ENCODE data around the gene USP6NL. TPM values are rescaled to one million over a fixed set of nuclear protein-coding genes. Genes with fewer than 3 reads are reported as not detected.

USP6NL gene
- polyA plus RNA-seq, 1 of the 3 experiments (the other 2 are of a cell fraction), result 8.9 TPM

DNA sequence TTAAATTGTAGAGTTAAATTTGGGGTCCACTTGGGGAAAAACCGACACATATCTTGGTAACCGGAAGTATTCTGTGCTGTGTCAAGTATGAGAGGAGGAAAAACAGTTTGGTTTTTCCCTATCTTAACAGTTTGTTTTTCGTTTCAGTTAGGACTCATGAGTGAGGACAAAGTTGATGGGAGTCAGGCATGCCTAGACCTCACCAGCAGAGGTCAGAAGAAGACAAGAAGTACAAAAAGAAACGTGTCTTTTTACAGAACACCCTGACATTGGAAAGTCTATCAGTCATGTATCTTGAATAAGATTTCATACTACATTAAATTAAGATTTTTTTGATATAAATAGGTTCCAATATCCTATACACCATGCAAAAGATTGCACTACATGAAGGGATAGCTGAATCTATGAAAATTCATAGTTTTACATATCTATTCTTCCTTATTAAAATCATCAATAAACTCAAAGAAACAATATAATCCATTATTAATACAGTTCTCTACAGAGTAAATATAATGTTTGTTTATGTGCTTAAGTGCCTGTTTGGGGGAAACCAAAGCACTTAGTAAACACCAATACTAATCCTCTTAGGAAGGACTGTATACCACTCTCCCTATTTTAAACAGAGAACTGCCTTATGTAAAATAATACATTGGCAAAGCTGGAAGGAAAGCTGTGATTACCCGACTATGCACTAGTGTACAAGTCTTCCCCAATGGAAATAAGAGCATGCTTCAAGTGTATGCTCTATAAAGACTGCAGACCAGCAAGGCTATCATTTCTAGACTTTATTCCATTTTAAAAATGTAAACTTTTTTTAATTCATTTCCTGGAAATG is 95.6 kb downstream of the USP6NL start:
- Histone ChIP-seq H3K9me3 (no peaks in the 10 kb centered on the region), H3K36me3 (replicated peaks in 1 of 2; ENCODE audit: control insufficient read depth in 1 of 2, insufficient read depth in 2 of 2, low read length in 1 of 2) (peaks cover 2 to 5% of the 10 kb centered on the region in 2 experiments), H2AFZ (ENCODE audit: low read depth) (no peak overlapping the region), H3K9ac (no peak overlapping the region), H3K27ac (ENCODE audit: low read depth in 2 of 2, low read length in 1 of 2) (no peak overlapping the region), H3K4me3 (ENCODE audit: low read depth in 2 of 2, low read length in 1 of 2) (no peak overlapping the region; a peak in 1 of 4 replicates), H3K4me2 (no peak overlapping the region), H3F3A (replicated peaks; ENCODE audit: insufficient read depth) (no peaks in the 10 kb centered on the region), H3K9me2 (no peaks in the 10 kb centered on the region), H4K20me1 (ENCODE audit: insufficient read depth) (no peaks in the 10 kb centered on the region), H3K79me2 (ENCODE audit: insufficient read depth) (no peaks in the 10 kb centered on the region), H3K4me1 (ENCODE audit: control insufficient read depth in 1 of 2, insufficient read depth in 2 of 2, low read depth in 1 of 2, low read length in 1 of 2) (peaks cover under 1 to 11% of the 10 kb centered on the region in 2 experiments; a peak in 3 of 4 replicates), H3K27me3 (ENCODE audit: insufficient read depth) (no peaks in the 10 kb centered on the region)
- 47% methylated on average over 5 of the region's 5 CpGs for WGBS (ENCODE audit: low lambda C conversion rate)
- DNase-seq, result peak; percentile 55
- POLR2A ChIA-PET, result no interaction called here
- CTCF ChIA-PET, result interaction anchor here (0.5 to 3.7 kb wide), 34 partner anchors 8 to 267 kb away, joined by 3 to 66 read pairs (median 3); no protein-coding TSS in a partner anchor
- TF ChIP-seq CHD2 (IDR thresholded peaks at IDR 0.05; ENCODE audit: low read length, partially characterized antibody) (no peak), RAD21 (IDR thresholded peaks at IDR 0.05; ENCODE audit: low read length) (peak; percentile 98), NRF1 (IDR thresholded peaks at IDR 0.05; ENCODE audit: low read depth, low read length) (no peak), TCF12 (IDR thresholded peaks at IDR 0.05) (no peak), MEF2A (IDR thresholded peaks at IDR 0.05; ENCODE audit: borderline replicate concordance, low read depth) (no peak), SIN3A (IDR thresholded peaks at IDR 0.05; ENCODE audit: borderline replicate concordance, low read depth, low read length) (no peak), NFIC (IDR thresholded peaks at IDR 0.05; ENCODE audit: borderline replicate concordance) (no peak), GATA2 (CRISPR knock-in tag; IDR thresholded peaks at IDR 0.05) (no peak), SMC3 (IDR thresholded peaks at IDR 0.05; ENCODE audit: low read depth, low read length) (peak; percentile 94)
- TF ChIP-seq, protein P1, sequence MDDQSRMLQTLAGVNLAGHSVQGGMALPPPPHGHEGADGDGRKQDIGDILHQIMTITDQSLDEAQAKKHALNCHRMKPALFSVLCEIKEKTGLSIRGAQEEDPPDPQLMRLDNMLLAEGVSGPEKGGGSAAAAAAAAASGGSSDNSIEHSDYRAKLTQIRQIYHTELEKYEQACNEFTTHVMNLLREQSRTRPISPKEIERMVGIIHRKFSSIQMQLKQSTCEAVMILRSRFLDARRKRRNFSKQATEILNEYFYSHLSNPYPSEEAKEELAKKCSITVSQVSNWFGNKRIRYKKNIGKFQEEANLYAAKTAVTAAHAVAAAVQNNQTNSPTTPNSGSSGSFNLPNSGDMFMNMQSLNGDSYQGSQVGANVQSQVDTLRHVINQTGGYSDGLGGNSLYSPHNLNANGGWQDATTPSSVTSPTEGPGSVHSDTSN (IDR thresholded peaks at IDR 0.05), result no peak
- TF ChIP-seq, protein P2, sequence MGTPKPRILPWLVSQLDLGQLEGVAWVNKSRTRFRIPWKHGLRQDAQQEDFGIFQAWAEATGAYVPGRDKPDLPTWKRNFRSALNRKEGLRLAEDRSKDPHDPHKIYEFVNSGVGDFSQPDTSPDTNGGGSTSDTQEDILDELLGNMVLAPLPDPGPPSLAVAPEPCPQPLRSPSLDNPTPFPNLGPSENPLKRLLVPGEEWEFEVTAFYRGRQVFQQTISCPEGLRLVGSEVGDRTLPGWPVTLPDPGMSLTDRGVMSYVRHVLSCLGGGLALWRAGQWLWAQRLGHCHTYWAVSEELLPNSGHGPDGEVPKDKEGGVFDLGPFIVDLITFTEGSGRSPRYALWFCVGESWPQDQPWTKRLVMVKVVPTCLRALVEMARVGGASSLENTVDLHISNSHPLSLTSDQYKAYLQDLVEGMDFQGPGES (IDR thresholded peaks at IDR 0.05; ENCODE audit: low read depth, low read length), result no peak
- TF ChIP-seq, protein P3, sequence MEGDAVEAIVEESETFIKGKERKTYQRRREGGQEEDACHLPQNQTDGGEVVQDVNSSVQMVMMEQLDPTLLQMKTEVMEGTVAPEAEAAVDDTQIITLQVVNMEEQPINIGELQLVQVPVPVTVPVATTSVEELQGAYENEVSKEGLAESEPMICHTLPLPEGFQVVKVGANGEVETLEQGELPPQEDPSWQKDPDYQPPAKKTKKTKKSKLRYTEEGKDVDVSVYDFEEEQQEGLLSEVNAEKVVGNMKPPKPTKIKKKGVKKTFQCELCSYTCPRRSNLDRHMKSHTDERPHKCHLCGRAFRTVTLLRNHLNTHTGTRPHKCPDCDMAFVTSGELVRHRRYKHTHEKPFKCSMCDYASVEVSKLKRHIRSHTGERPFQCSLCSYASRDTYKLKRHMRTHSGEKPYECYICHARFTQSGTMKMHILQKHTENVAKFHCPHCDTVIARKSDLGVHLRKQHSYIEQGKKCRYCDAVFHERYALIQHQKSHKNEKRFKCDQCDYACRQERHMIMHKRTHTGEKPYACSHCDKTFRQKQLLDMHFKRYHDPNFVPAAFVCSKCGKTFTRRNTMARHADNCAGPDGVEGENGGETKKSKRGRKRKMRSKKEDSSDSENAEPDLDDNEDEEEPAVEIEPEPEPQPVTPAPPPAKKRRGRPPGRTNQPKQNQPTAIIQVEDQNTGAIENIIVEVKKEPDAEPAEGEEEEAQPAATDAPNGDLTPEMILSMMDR (IDR thresholded peaks at IDR 0.05), result peak; percentile 91

DNA sequence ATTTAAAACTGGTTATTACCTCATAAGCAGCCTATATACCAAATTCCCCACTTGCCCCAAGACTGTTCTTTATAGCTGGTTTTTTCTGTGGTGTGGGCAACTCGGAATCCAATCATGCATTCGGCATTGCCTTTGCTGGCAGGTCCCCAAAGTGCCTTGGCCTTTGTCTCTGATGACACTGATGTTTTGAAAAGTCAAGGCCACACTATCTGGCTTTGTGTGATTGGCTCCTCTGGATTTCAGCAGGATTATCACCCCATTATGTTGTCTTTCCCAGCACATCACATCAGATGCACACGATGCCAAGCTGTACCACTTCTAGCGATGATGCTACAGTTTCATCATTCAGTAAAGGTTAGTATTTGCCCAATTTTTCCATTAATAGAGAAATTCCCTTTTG is 97.7 kb downstream of the USP6NL start:
- DNase-seq, result no peak
- Histone ChIP-seq H3K27me3 (ENCODE audit: insufficient read depth) (no peaks in the 10 kb centered on the region), H3K4me2 (no peak overlapping the region), H3K4me3 (ENCODE audit: low read depth in 2 of 2, low read length in 1 of 2) (no peak overlapping the region), H2AFZ (ENCODE audit: low read depth) (no peak overlapping the region), H3K9me3 (no peaks in the 10 kb centered on the region), H3K79me2 (ENCODE audit: insufficient read depth) (no peaks in the 10 kb centered on the region), H4K20me1 (ENCODE audit: insufficient read depth) (no peaks in the 10 kb centered on the region), H3K9me2 (no peaks in the 10 kb centered on the region), H3K27ac (ENCODE audit: low read depth in 2 of 2, low read length in 1 of 2) (no peak overlapping the region), H3K36me3 (replicated peaks in 1 of 2; ENCODE audit: control insufficient read depth in 1 of 2, insufficient read depth in 2 of 2, low read length in 1 of 2) (peaks cover 0 to 5% of the 10 kb centered on the region in 2 experiments), H3K9ac (no peak overlapping the region), H3K4me1 (ENCODE audit: control insufficient read depth in 1 of 2, insufficient read depth in 2 of 2, low read depth in 1 of 2, low read length in 1 of 2) (peaks cover 4 to 11% of the 10 kb centered on the region in 2 experiments; a peak in 3 of 4 replicates), H3F3A (replicated peaks; ENCODE audit: insufficient read depth) (no peaks in the 10 kb centered on the region)
- CTCF ChIA-PET, result interaction anchor here (2.8 to 3.7 kb wide), 3 partner anchors 212 to 244 kb away, joined by 16 to 66 read pairs (median 55); no protein-coding TSS in a partner anchor
- 99% methylated on average over 4 of the region's 4 CpGs for WGBS (ENCODE audit: low lambda C conversion rate)
- POLR2A ChIA-PET, result no interaction called here
- TF ChIP-seq SIN3A (IDR thresholded peaks at IDR 0.05; ENCODE audit: borderline replicate concordance, low read depth, low read length) (no peak), GATA2 (CRISPR knock-in tag; IDR thresholded peaks at IDR 0.05) (no peak), MEF2A (IDR thresholded peaks at IDR 0.05; ENCODE audit: borderline replicate concordance, low read depth) (no peak), GABPA (IDR thresholded peaks at IDR 0.05; ENCODE audit: low read depth) (no peak), NFIC (IDR thresholded peaks at IDR 0.05; ENCODE audit: borderline replicate concordance) (no peak), FOXJ3 (CRISPR knock-in tag; IDR thresholded peaks at IDR 0.05) (no peak), TAF1 (IDR thresholded peaks at IDR 0.05; ENCODE audit: borderline replicate concordance, low read depth, low read length) (no peak), POLR2AphosphoS5 (IDR thresholded peaks at IDR 0.05; ENCODE audit: low read depth, low read length) (no peak)
- TF ChIP-seq, protein P4, sequence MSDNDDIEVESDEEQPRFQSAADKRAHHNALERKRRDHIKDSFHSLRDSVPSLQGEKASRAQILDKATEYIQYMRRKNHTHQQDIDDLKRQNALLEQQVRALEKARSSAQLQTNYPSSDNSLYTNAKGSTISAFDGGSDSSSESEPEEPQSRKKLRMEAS (IDR thresholded peaks at IDR 0.05; ENCODE audit: low read depth), result no peak
- TF ChIP-seq, protein P1 (IDR thresholded peaks at IDR 0.05), result no peak
- TF ChIP-seq, protein P5, sequence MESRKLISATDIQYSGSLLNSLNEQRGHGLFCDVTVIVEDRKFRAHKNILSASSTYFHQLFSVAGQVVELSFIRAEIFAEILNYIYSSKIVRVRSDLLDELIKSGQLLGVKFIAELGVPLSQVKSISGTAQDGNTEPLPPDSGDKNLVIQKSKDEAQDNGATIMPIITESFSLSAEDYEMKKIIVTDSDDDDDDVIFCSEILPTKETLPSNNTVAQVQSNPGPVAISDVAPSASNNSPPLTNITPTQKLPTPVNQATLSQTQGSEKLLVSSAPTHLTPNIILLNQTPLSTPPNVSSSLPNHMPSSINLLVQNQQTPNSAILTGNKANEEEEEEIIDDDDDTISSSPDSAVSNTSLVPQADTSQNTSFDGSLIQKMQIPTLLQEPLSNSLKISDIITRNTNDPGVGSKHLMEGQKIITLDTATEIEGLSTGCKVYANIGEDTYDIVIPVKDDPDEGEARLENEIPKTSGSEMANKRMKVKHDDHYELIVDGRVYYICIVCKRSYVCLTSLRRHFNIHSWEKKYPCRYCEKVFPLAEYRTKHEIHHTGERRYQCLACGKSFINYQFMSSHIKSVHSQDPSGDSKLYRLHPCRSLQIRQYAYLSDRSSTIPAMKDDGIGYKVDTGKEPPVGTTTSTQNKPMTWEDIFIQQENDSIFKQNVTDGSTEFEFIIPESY (IDR thresholded peaks at IDR 0.05; ENCODE audit: borderline replicate concordance, low read depth), result no peak
